HPDE6-E6E7 (cell line): ENCODE data around the gene FGFR2.

Source experiments
- DNase-seq: peaks from one replicate; pipeline ENCODE4 v3.0.0; 2011; ENCODE audit warnings: missing footprints; ENCODE audit errors: extremely low spot score

FGFR2 gene

GRCh38 chr10:121610798-121611323 is 12.6 kb upstream of the FGFR2 start:
- peak; percentile 25 for DNase-seq

GRCh38 chr10:121609426-121610380 is 11.5 kb upstream of the FGFR2 start:
- no peak for DNase-seq

- peak; percentile 42 for DNase-seq
Observed at GRCh38 chr10:121608469-121609190, 10.4 kb upstream of the FGFR2 start.

GRCh38 chr10:121607310-121608055 is 9.2 kb upstream of the FGFR2 start:
- DNase-seq = no peak

GRCh38 chr10:121605708-121606107 is 7.5 kb upstream of the FGFR2 start:
- no peak for DNase-seq

GRCh38 chr10:121601458-121601857 is 3.2 kb upstream of the FGFR2 start:
- DNase-seq = no peak

- DNase-seq = no peak
Observed at GRCh38 chr10:121600611-121601010, 2.4 kb upstream of the FGFR2 start.

GRCh38 chr10:121599947-121600346 is 1.7 kb upstream of the FGFR2 start:
- DNase-seq = no peak

GRCh38 chr10:121597504-121598262 is 561 bp downstream of the FGFR2 start:
- DNase-seq = no peak

- peak; percentile 58 for DNase-seq
Observed at GRCh38 chr10:121596689-121597503, 1.3 kb downstream of the FGFR2 start.

- DNase-seq = no peak
Observed at GRCh38 chr10:121595806-121596688, 2.2 kb downstream of the FGFR2 start.

- DNase-seq = no peak
Observed at GRCh38 chr10:121595351-121595805, 2.9 kb downstream of the FGFR2 start.

GRCh38 chr10:121594623-121595350 is 3.5 kb downstream of the FGFR2 start:
- no peak for DNase-seq

GRCh38 chr10:121594076-121594475 is 4.2 kb downstream of the FGFR2 start:
- DNase-seq = no peak

- no peak for DNase-seq
Observed at GRCh38 chr10:121593281-121594075, 4.8 kb downstream of the FGFR2 start.

- no peak for DNase-seq
Observed at GRCh38 chr10:121592155-121592890, 5.9 kb downstream of the FGFR2 start.

GRCh38 chr10:121591186-121591585 is 7.1 kb downstream of the FGFR2 start:
- no peak for DNase-seq
